ENCODE results near the gene BABAM2. TPM values are rescaled to one million over a fixed set of nuclear protein-coding genes. Genes with fewer than 3 reads are reported as not detected.
A peak's percentile ranks its signal among the peaks of the same experiment; 100 is the strongest.
"Not testable (repeated sequence)": the region's sequence is repeated elsewhere in the genome, so short reads cannot be mapped to it uniquely, and the experiment has no call there.

BABAM2 gene
- total RNA-seq, 4 donors from 2014 or later: 35.5 to 44.9 (median 39.9) TPM

- DNase-seq (ENCODE audit: extremely low spot score): no peak
- intact Hi-C loops (cut with DNase I): no loop called here
- H3K9me3 ChIP-seq: no peaks in the 10 kb centered on the region
- no peak overlapping the region for H3K4me3 ChIP-seq
- no peaks in the 10 kb centered on the region for H3K36me3 ChIP-seq
- peaks cover 8 to 19% (median 15%) of the 10 kb centered on the region in 4 donors for H3K4me1 ChIP-seq
- peak overlapping the region in 3 of 4 donors; percentile 31 to 46 (median 39) for H3K27ac ChIP-seq (replicated peaks in 1 of 4)
- TF ChIP-seq EP300 (IDR thresholded peaks at IDR 0.05) (no peak), POLR2A (IDR thresholded peaks at IDR 0.05; ENCODE audit: low read depth) (no peak), POLR2AphosphoS5 (IDR thresholded peaks at IDR 0.05) (no peak), CTCF (IDR thresholded peaks at IDR 0.05) (no peak)
- H3K27me3 ChIP-seq: no peaks in the 10 kb centered on the region
- WGBS: 81% methylated on average over 3 of the region's 3 CpGs
Observed at GRCh38 chr2:28101892-28102291, 211.4 kb downstream of the BABAM2 start.

- H3K9me3 ChIP-seq: no peaks in the 10 kb centered on the region
- no peak overlapping the region for H3K4me3 ChIP-seq
- H3K27ac ChIP-seq (replicated peaks in 1 of 4): peak overlapping the region in 2 of 4 donors; percentile 46 to 58
- no peaks in the 10 kb centered on the region for H3K36me3 ChIP-seq
- 62% methylated on average over 1 of the region's 1 CpG for WGBS
- H3K27me3 ChIP-seq: no peaks in the 10 kb centered on the region
- H3K4me1 ChIP-seq: peaks cover 8 to 19% (median 13%) of the 10 kb centered on the region in 4 donors
- no peak for DNase-seq (ENCODE audit: extremely low spot score)
- TF ChIP-seq EP300 (IDR thresholded peaks at IDR 0.05) (no peak), CTCF (IDR thresholded peaks at IDR 0.05) (no peak), POLR2A (IDR thresholded peaks at IDR 0.05; ENCODE audit: low read depth) (no peak), POLR2AphosphoS5 (IDR thresholded peaks at IDR 0.05) (no peak)
- intact Hi-C loops (cut with DNase I): no loop called here
Observed at GRCh38 chr2:28102455-28102874, 211.9 kb downstream of the BABAM2 start.

GRCh38 chr2:28103611-28104010 is 213.1 kb downstream of the BABAM2 start:
- Histone ChIP-seq H3K27ac (replicated peaks in 1 of 4) (peak overlapping the region in 1 of 4 donors; percentile 58), H3K27me3 (no peaks in the 10 kb centered on the region), H3K4me1 (peaks cover 8 to 23% (median 13%) of the 10 kb centered on the region in 4 donors), H3K4me3 (no peak overlapping the region), H3K9me3 (no peaks in the 10 kb centered on the region), H3K36me3 (no peaks in the 10 kb centered on the region)
- TF ChIP-seq POLR2A (IDR thresholded peaks at IDR 0.05; ENCODE audit: low read depth) (no peak), POLR2AphosphoS5 (IDR thresholded peaks at IDR 0.05) (no peak), EP300 (IDR thresholded peaks at IDR 0.05) (no peak), CTCF (IDR thresholded peaks at IDR 0.05) (no peak)
- intact Hi-C loops (cut with DNase I): no loop called here
- DNase-seq (ENCODE audit: extremely low spot score): no peak
- 81% methylated on average over 2 of the region's 2 CpGs for WGBS

- no peaks in the 10 kb centered on the region for H3K36me3 ChIP-seq
- 84% methylated on average over 2 of the region's 2 CpGs for WGBS
Observed at GRCh38 chr2:28108143-28108542, 217.6 kb downstream of the BABAM2 start.

GRCh38 chr2:28113771-28114170 is 223.2 kb downstream of the BABAM2 start:
- H3K27me3 ChIP-seq; DNase-seq (ENCODE audit: extremely low spot score); H3K4me3 ChIP-seq; intact Hi-C loops (cut with DNase I); H3K27ac ChIP-seq (replicated peaks in 1 of 4); H3K36me3 ChIP-seq; H3K9me3 ChIP-seq: not testable (repeated sequence)
- peaks cover 0 to 11% (median 0%) of the 10 kb centered on the region in 4 donors for H3K4me1 ChIP-seq

More at GRCh38 chr2:28108143-28108542, 217.6 kb downstream of the BABAM2 start:
- no peak for TF ChIP-seq EP300 (IDR thresholded peaks at IDR 0.05)
- no peak for TF ChIP-seq POLR2A (IDR thresholded peaks at IDR 0.05; ENCODE audit: low read depth)
- TF ChIP-seq POLR2AphosphoS5 (IDR thresholded peaks at IDR 0.05): no peak
- TF ChIP-seq CTCF (IDR thresholded peaks at IDR 0.05): no peak
- no peaks in the 10 kb centered on the region for H3K27me3 ChIP-seq
- H3K27ac ChIP-seq (replicated peaks in 1 of 4): no peak overlapping the region
- H3K4me1 ChIP-seq: peaks cover 0 to 10% (median 2%) of the 10 kb centered on the region in 4 donors
- no peak for DNase-seq (ENCODE audit: extremely low spot score)
- H3K9me3 ChIP-seq: no peaks in the 10 kb centered on the region
- intact Hi-C loops (cut with DNase I): no loop called here
- no peak overlapping the region for H3K4me3 ChIP-seq

Measured in esophagus muscularis mucosa (tissue), 4 donors.